H1 (cell line): ENCODE measurements around the gene ZFAND3. TPM values are rescaled to one million over a fixed set of nuclear protein-coding genes. Genes with fewer than 3 reads are reported as not detected.

ENCODE experiments used
- CTCF ChIA-PET: fragments of 300-600 bp; sonication (Branson Sonifier 250); formaldehyde crosslinking; loops from one replicate; lab custom pipeline; 2021; ENCODE audit not compliant: partially characterized antibody; lab: Charles Lee
- POLR2A ChIA-PET: fragments of 300-600 bp; sonication (Branson Sonifier 250); formaldehyde crosslinking; loops from one replicate; lab custom pipeline; 2021; ENCODE audit warnings: inconsistent platforms; ENCODE audit not compliant: partially characterized antibody; lab: Charles Lee
- DNase-seq, 2 experiments: peaks; one replicate each; pipeline versions ENCODE4 v3.0.0 to v3.0.0-alpha.2; 2010 to 2022; ENCODE audit warnings: low spot score in 2 of 2, low read depth in 1 of 2, mixed read lengths in 1 of 2
- FAIRE-seq: peaks from 2 replicates; lab custom pipeline; 2011; peaks lifted over from hg19 to GRCh38; lab: Jason Lieb, UNC
- H2AFZ ChIP-seq: 2 replicates; pipeline ENCODE4 v1.8.1; 2012; ENCODE audit warnings: low read length, inconsistent platforms
- H2AK5ac ChIP-seq: 2 replicates; pipeline ENCODE4 v1.6.1; 2013; ENCODE audit warnings: low read depth, low read length
- H2BK120ac ChIP-seq: replicated peaks from 2 replicates; pipeline ENCODE3; 2013; ENCODE audit warnings: low read depth, low read length, inconsistent platforms
- H2BK12ac ChIP-seq: 2 replicates; pipeline ENCODE4 v1.6.1; 2013; ENCODE audit warnings: low read depth, low read length
- H2BK15ac ChIP-seq: 2 replicates; pipeline ENCODE4 v1.6.1; 2013; ENCODE audit warnings: low read length
- H2BK20ac ChIP-seq: 2 replicates; pipeline ENCODE4 v1.6.1; 2013; ENCODE audit warnings: low read length
- H2BK5ac ChIP-seq: 2 replicates; pipeline ENCODE4 v1.6.1; 2013; ENCODE audit warnings: low read depth, low read length
- H3K14ac ChIP-seq: 2 replicates; pipeline ENCODE4 v1.6.1; 2013; ENCODE audit warnings: inconsistent platforms; ENCODE audit not compliant: insufficient read length
- H3K18ac ChIP-seq: 2 replicates; pipeline ENCODE4 v1.6.1; 2013; ENCODE audit warnings: low read length; ENCODE audit errors: extremely low read depth
- H3K23ac ChIP-seq: 2 replicates; pipeline ENCODE4 v1.6.1; 2013; ENCODE audit warnings: inconsistent platforms; ENCODE audit not compliant: insufficient read length
- H3K23me2 ChIP-seq: 2 replicates; pipeline ENCODE4 v1.6.1; 2013; ENCODE audit warnings: low read depth, low read length
- H3K27ac ChIP-seq: 2 replicates; pipeline ENCODE4 v1.6.1; 2011; ENCODE audit warnings: low read depth, low read length, inconsistent platforms
- H3K27me3 ChIP-seq, 4 experiments: replicated peaks in 1 of 4; 1 replicate in 1 of 4; 2 replicates in 3 of 4; pipeline versions ENCODE4 v1.6.1 to v1.8.1; 2011 to 2013; ENCODE audit warnings: low read length in 3 of 4, mild to moderate bottlenecking in 3 of 4, inconsistent platforms in 2 of 4, mixed read lengths in 2 of 4, moderate library complexity in 1 of 4; ENCODE audit not compliant: control insufficient read depth in 3 of 4, insufficient read depth in 3 of 4; ENCODE audit errors: extremely low read depth in 1 of 4
- H3K36me3 ChIP-seq, 4 experiments: 2 replicates each; pipeline versions ENCODE4 v1.6.1 to v1.8.1; 2011 to 2013; ENCODE audit warnings: mild to moderate bottlenecking in 4 of 4, low read length in 3 of 4, moderate library complexity in 2 of 4, control low read depth in 1 of 4, inconsistent platforms in 1 of 4; ENCODE audit not compliant: insufficient read depth in 4 of 4, control insufficient read depth in 2 of 4
- H3K4ac ChIP-seq: replicated peaks from 2 replicates; pipeline ENCODE3; 2013; ENCODE audit warnings: low read length, low read depth, mixed read lengths, inconsistent platforms; ENCODE audit not compliant: insufficient read length
- H3K4me1 ChIP-seq, 4 experiments: replicated peaks in 1 of 4; 1 replicate in 1 of 4; 2 replicates in 3 of 4; pipeline versions ENCODE4 v1.6.1 to v1.8.1; 2011 to 2013; ENCODE audit warnings: low read length in 3 of 4, inconsistent platforms in 2 of 4, mixed read lengths in 1 of 4; ENCODE audit not compliant: insufficient read depth in 4 of 4, control insufficient read depth in 3 of 4
- H3K4me2 ChIP-seq, 2 experiments: 2 replicates each; pipeline versions ENCODE4 v1.6.1 to v1.8.1; 2011 to 2013; ENCODE audit warnings: low read depth in 2 of 2, low read length in 2 of 2, control low read depth in 1 of 2, inconsistent platforms in 1 of 2, mild to moderate bottlenecking in 1 of 2; ENCODE audit not compliant: insufficient read depth in 1 of 2
- H3K4me3 ChIP-seq, 4 experiments: fragments of 200-600, 300-600 bp in 1 of 4; sonication (generic), shearing (Covaris generic), sonication (Bioruptor Twin) in 1 of 4; 2 replicates each; pipeline versions ENCODE4 v1.5.1 to v1.8.1; 2011 to 2016; ENCODE audit warnings: low read length in 4 of 4, low read depth in 3 of 4, control low read depth in 2 of 4, inconsistent platforms in 2 of 4, mild to moderate bottlenecking in 2 of 4, mixed read lengths in 1 of 4, moderate library complexity in 1 of 4; ENCODE audit not compliant: insufficient read depth in 2 of 4; ENCODE audit errors: extremely low read depth in 1 of 4
- H3K56ac ChIP-seq: replicated peaks from 2 replicates; pipeline ENCODE3; 2013; ENCODE audit warnings: low read depth, mild to moderate bottlenecking, mixed read lengths, low read length, inconsistent platforms; ENCODE audit not compliant: insufficient read length
- H3K79me1 ChIP-seq: 2 replicates; pipeline ENCODE4 v1.6.1; 2013; ENCODE audit warnings: low read depth, low read length, control low read depth
- H3K79me2 ChIP-seq, 2 experiments: 2 replicates each; pipeline versions ENCODE4 v1.6.1 to v1.8.1; 2012 to 2013; ENCODE audit warnings: low read length in 2 of 2, mild to moderate bottlenecking in 2 of 2, inconsistent platforms in 1 of 2; ENCODE audit not compliant: insufficient read depth in 2 of 2, control insufficient read depth in 1 of 2
- H3K9ac ChIP-seq, 4 experiments: replicated peaks in 1 of 4; 1 replicate in 1 of 4; 2 replicates in 3 of 4; pipeline versions ENCODE4 v1.6.1 to v1.8.1; 2011 to 2013; ENCODE audit warnings: low read depth in 3 of 4, low read length in 3 of 4, control low read depth in 2 of 4, mild to moderate bottlenecking in 2 of 4, moderate library complexity in 2 of 4, inconsistent platforms in 1 of 4; ENCODE audit errors: extremely low read depth in 1 of 4
- H3K9me3 ChIP-seq, 2 experiments: 2 replicates each; pipeline versions ENCODE4 v1.6.1 to v1.8.1; 2012 to 2013; ENCODE audit warnings: mild to moderate bottlenecking in 2 of 2, moderate library complexity in 2 of 2, control low read depth in 1 of 2, inconsistent platforms in 1 of 2, low read depth in 1 of 2, low read length in 1 of 2, mixed read lengths in 1 of 2; ENCODE audit not compliant: insufficient read depth in 2 of 2
- H4K20me1 ChIP-seq, 2 experiments: replicated peaks in 1 of 2; 2 replicates each; pipeline versions ENCODE3 to v1.8.1; 2011 to 2013; ENCODE audit warnings: inconsistent platforms in 2 of 2, low read length in 2 of 2, mild to moderate bottlenecking in 1 of 2; ENCODE audit not compliant: insufficient read depth in 2 of 2, control insufficient read depth in 1 of 2
- H4K5ac ChIP-seq: 2 replicates; pipeline ENCODE4 v1.6.1; 2013; ENCODE audit warnings: low read length, low read depth, mixed read lengths, inconsistent platforms; ENCODE audit not compliant: insufficient read length
- H4K8ac ChIP-seq: 2 replicates; pipeline ENCODE4 v1.8.0; 2013; ENCODE audit warnings: mild to moderate bottlenecking, moderate library complexity, low read length, inconsistent platforms; ENCODE audit not compliant: insufficient read depth; ENCODE audit errors: extremely low read depth
- H4K91ac ChIP-seq: replicated peaks from 2 replicates; pipeline ENCODE3; 2013; ENCODE audit warnings: low read length, mixed read lengths, inconsistent platforms; ENCODE audit not compliant: insufficient read length
- ASH2L ChIP-seq: fragments of 200-600, 300-600 bp; sonication (generic); IDR thresholded peaks from one replicate; pipeline ENCODE4 v1.7.1; 2017; ENCODE audit warnings: low read length
- EP300 ChIP-seq, 2 experiments: IDR thresholded peaks; 1 replicate in 1 of 2; 2 replicates in 1 of 2; pipeline ENCODE4 v1.6.1; 2011 to 2012; ENCODE audit warnings: low read depth in 2 of 2, low read length in 2 of 2, mild to moderate bottlenecking in 2 of 2, borderline replicate concordance in 1 of 2, inconsistent platforms in 1 of 2, moderate library complexity in 1 of 2
- KDM5A ChIP-seq: fragments of 200-600 bp; IDR thresholded peaks from 2 replicates; pipeline ENCODE4 v1.7.1; 2012; ENCODE audit warnings: mild to moderate bottlenecking, low read length, inconsistent platforms, mixed read lengths
- SP2 ChIP-seq: IDR thresholded peaks from 2 replicates; pipeline ENCODE4 v1.6.1; 2012; ENCODE audit warnings: mild to moderate bottlenecking, low read length, inconsistent platforms
- WGBS, 2 experiments: shearing (Covaris generic) in 1 of 2; methylation state at CpG; one replicate each; pipeline versions ENCODE4 v1.1.6 to v1.1.7; 2013 to 2015; ENCODE audit warnings: low lambda C conversion rate in 2 of 2, mixed read lengths in 2 of 2, inconsistent platforms in 1 of 2, low coverage in 1 of 2, missing lambda C conversion rate in 1 of 2; ENCODE audit not compliant: insufficient replicate concordance in 2 of 2, insufficient coverage in 1 of 2, insufficient read length in 1 of 2; ENCODE audit errors: extremely low coverage in 1 of 2, missing lambda C conversion rate in 1 of 2; 5-methylcytosine and 5-hydroxymethylcytosine counted together
- polyA plus RNA-seq, 7 experiments: library from polyadenylated mRNA; depleted of rRNA in 3 of 7; stranded (reverse) in 5 of 7; unstranded in 2 of 7; fragments of >200 nt in 5 of 7; fragments of 200-250 nt in 2 of 7; gene quantifications; 1 replicate in 5 of 7; 2 replicates in 1 of 7; 4 replicates in 1 of 7; pipeline versions ENCODE4 v1.2.1 to v1.2.3, GENCODE V29; 2011 to 2013; ENCODE audit warnings: missing spikeins in 2 of 7, mixed read lengths in 2 of 7
- total RNA-seq: library from RNA; stranded (reverse); fragmentation: NEBNext Ultra II Directional; extraction: Animal tissue kit (Norgen Biotek cat#: 25700); gene quantifications from 2 replicates; pipeline ENCODE4 v1.2.1, GENCODE V29; 2021

ZFAND3 gene
- total and polyA plus RNA-seq, 2 of the 8 experiments (the other 6 are each of a cell fraction or from before 2014, with no cell fraction given), result 13.0 to 51.3 TPM

GRCh38 chr6:37793067-37793466 is 26.5 kb upstream of the ZFAND3 start:
- 89% methylated on average over 6 of the region's 6 CpGs; no CpG with 5 or more reads in 1 of the 2 experiments for WGBS, 2 experiments
- H3K4me2 ChIP-seq, result no peak overlapping the region
- no peaks in the 10 kb centered on the region for H3K36me3 ChIP-seq
- H3K9ac ChIP-seq, result no peak overlapping the region
- no peaks in the 10 kb centered on the region for H3K79me2 ChIP-seq
- no peaks in the 10 kb centered on the region for H3K9me3 ChIP-seq
- CTCF ChIA-PET, result interaction anchor here (0.9 to 1.7 kb wide), 9 partner anchors 9 to 358 kb away, joined by 3 to 6 read pairs (median 3); no protein-coding TSS in a partner anchor
- H3K14ac ChIP-seq, result no peak overlapping the region
- no peaks in the 10 kb centered on the region; a peak in 1 of 7 replicates for H3K27me3 ChIP-seq
- H3K23me2 ChIP-seq, result no peaks in the 10 kb centered on the region
- H3K18ac ChIP-seq, result no peak overlapping the region
- DNase-seq, result no peak
- H4K91ac ChIP-seq, result no peak overlapping the region
- no peak overlapping the region for H3K4me3 ChIP-seq
- no peak overlapping the region for H2AFZ ChIP-seq
- H4K5ac ChIP-seq, result no peak overlapping the region
- no peak overlapping the region for H2BK12ac ChIP-seq
- H2BK120ac ChIP-seq, result no peak overlapping the region
- no peak overlapping the region for H2AK5ac ChIP-seq
- no peaks in the 10 kb centered on the region for H3K79me1 ChIP-seq
- POLR2A ChIA-PET, result no interaction called here
- H3K4me1 ChIP-seq, result peaks cover 0 to 6% (median 4%) of the 10 kb centered on the region in 4 experiments; a peak in 5 of 7 replicates
- H3K4ac ChIP-seq, result no peak overlapping the region
- no peak for TF ChIP-seq EP300 (IDR thresholded peaks at IDR 0.05; ENCODE audit: borderline replicate concordance in 1 of 2, low read depth in 2 of 2, low read length in 2 of 2)
- TF ChIP-seq KDM5A, result no peak
- no peak for TF ChIP-seq SP2
- no peak for TF ChIP-seq ASH2L
- no peak overlapping the region for H3K56ac ChIP-seq
- no peak overlapping the region for H2BK15ac ChIP-seq
- no peak overlapping the region for H3K27ac ChIP-seq
- H2BK20ac ChIP-seq, result no peak overlapping the region
- FAIRE-seq, result no peak
- no peak overlapping the region for H4K8ac ChIP-seq
- no peak overlapping the region for H2BK5ac ChIP-seq
- H3K23ac ChIP-seq, result no peak overlapping the region
- no peaks in the 10 kb centered on the region for H4K20me1 ChIP-seq
